HFFc6 (cell line): ENCODE results near the gene UBXN6. TPM values are rescaled to one million over a fixed set of nuclear protein-coding genes. Genes with fewer than 3 reads are reported as not detected.

Experiments
- DNase-seq: peaks from one replicate; pipeline ENCODE4 v3.0.0-alpha.2; 2018
- H3K27ac Mint-ChIP-seq: 2 replicates; pipeline ENCODE4 v1.8.0; 2020; ENCODE audit warnings: mild to moderate bottlenecking, mixed read lengths
- H3K27me3 Mint-ChIP-seq: 2 replicates; pipeline ENCODE4 v1.8.0; 2021; ENCODE audit warnings: mild to moderate bottlenecking, moderate library complexity, mixed read lengths; ENCODE audit not compliant: insufficient read depth
- H3K36me3 Mint-ChIP-seq: 2 replicates; pipeline ENCODE4 v1.8.0; 2021; ENCODE audit warnings: low read depth, mixed read lengths
- H3K4me1 Mint-ChIP-seq: 2 replicates; pipeline ENCODE4 v1.8.0; 2020; ENCODE audit warnings: low read depth, mixed read lengths
- H3K4me3 Mint-ChIP-seq: 2 replicates; pipeline ENCODE4 v1.8.0; 2020; ENCODE audit warnings: mild to moderate bottlenecking, moderate library complexity, mixed read lengths
- H3K9me3 Mint-ChIP-seq: 2 replicates; pipeline ENCODE4 v1.8.0; 2020; ENCODE audit warnings: mild to moderate bottlenecking, mixed read lengths
- total RNA-seq, 6 experiments: library from RNA; stranded (reverse); fragmentation: NEBNext Ultra II Directional; extraction: Animal tissue kit (Norgen Biotek cat#: 25700); gene quantifications; 2 replicates in 1 of 6; 3 replicates in 5 of 6; pipeline ENCODE4 v1.2.3, GENCODE V29; 2021
- TF ChIP-seq, protein P1 (sequence below): fragments of 200-600 bp; sonication (generic); IDR thresholded peaks from 2 replicates; pipeline ENCODE4 v1.5.0; 2021; ENCODE audit warnings: antibody characterized with exemption, mild to moderate bottlenecking

Gene UBXN6
- total RNA-seq, 6 experiments from 2014 or later: 124 to 142 (median 131) TPM

DNA sequence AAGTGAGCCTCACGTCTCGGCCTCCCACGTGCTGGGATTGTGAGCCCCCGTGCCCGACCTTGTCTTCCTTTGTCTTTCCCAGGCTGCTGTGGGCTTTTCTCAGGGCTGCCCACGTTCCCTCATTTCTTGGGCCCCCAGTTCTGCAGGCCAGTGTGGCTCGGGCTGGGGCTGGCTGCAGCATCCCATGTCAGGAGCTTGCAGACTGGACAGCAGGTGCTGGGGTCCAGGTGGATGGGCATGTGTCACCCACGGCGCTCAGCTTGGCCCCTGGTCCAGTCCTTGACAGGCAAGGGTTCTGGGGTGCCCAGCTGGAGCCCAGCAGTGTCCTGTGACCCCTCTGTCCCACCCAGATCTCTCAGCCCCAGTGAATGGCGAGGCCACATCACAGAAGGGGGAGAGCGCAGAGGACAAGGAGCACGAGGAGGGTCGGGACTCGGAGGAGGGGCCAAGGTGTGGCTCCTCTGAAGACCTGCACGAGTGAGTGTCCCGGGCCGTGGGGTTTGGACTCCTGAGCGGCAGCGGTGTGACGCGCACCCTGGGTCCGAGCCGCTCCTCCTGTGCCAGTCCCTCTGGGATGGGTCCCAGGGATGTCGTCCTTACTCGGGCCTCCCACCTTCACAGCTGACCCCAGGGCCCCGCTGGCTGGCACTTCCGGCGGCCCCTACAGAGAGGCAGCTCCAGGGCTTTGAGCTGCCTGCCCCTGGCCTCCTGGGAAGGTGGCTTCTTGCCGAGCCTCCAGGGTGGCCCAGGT is 43.4 kb upstream of the UBXN6 start:
- peaks cover 3% of the 10 kb centered on the region for H3K27me3 Mint-ChIP-seq
- no peaks in the 10 kb centered on the region for H3K9me3 Mint-ChIP-seq
- TF ChIP-seq, protein P1, sequence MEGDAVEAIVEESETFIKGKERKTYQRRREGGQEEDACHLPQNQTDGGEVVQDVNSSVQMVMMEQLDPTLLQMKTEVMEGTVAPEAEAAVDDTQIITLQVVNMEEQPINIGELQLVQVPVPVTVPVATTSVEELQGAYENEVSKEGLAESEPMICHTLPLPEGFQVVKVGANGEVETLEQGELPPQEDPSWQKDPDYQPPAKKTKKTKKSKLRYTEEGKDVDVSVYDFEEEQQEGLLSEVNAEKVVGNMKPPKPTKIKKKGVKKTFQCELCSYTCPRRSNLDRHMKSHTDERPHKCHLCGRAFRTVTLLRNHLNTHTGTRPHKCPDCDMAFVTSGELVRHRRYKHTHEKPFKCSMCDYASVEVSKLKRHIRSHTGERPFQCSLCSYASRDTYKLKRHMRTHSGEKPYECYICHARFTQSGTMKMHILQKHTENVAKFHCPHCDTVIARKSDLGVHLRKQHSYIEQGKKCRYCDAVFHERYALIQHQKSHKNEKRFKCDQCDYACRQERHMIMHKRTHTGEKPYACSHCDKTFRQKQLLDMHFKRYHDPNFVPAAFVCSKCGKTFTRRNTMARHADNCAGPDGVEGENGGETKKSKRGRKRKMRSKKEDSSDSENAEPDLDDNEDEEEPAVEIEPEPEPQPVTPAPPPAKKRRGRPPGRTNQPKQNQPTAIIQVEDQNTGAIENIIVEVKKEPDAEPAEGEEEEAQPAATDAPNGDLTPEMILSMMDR: no peak
- peaks cover 5% of the 10 kb centered on the region for H3K36me3 Mint-ChIP-seq
- H3K27ac Mint-ChIP-seq: no peak overlapping the region
- DNase-seq: no peak
- H3K4me1 Mint-ChIP-seq: peaks cover 1% of the 10 kb centered on the region
- H3K4me3 Mint-ChIP-seq: no peak overlapping the region

DNA sequence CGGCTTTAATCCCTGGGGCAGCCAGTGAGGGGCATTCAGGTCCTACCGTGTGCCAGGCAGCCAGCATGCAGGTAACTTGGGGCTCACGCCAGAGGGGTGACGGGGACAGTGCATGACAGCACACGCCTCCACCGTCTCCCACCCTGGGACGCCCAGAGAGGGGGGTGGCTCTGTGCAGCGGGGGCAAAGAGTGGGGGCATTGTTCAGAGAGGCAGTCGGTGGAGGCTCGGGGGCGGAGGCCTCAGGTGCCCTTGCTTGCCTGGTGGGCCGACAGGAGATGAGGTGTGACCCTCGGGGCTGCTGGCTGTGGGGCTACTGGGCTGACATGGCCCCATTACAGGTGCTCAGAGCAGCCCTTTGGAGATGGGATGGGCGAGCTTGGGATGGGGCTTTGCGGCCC is 42.3 kb upstream of the UBXN6 start:
- H3K27me3 Mint-ChIP-seq: peaks cover 3% of the 10 kb centered on the region
- no peak overlapping the region for H3K27ac Mint-ChIP-seq
- no peaks in the 10 kb centered on the region for H3K4me1 Mint-ChIP-seq
- no peaks in the 10 kb centered on the region for H3K36me3 Mint-ChIP-seq
- no peaks in the 10 kb centered on the region for H3K9me3 Mint-ChIP-seq
- TF ChIP-seq, protein P1: no peak
- DNase-seq: no peak
- H3K4me3 Mint-ChIP-seq: no peak overlapping the region

DNA sequence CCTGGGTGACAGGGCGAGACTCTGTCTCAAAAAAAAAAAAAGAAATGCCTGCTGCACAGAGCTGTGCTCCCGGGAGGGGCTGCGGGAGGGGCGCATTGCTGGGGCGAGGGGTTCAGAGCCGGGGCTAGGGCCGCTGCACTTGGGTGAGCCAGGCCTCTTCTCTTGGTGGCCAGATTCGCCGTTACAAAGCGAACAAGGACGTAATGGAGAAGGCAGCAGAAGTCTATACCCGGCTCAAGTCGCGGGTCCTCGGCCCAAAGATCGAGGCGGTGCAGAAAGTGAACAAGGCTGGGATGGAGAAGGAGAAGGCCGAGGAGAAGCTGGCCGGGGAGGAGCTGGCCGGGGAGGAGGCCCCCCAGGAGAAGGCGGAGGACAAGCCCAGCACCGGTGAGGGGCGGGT is 41.7 kb upstream of the UBXN6 start:
- Mint-ChIP-seq H3K36me3 (no peaks in the 10 kb centered on the region), H3K4me3 (no peak overlapping the region), H3K9me3 (no peaks in the 10 kb centered on the region), H3K27ac (no peak overlapping the region), H3K4me1 (no peaks in the 10 kb centered on the region), H3K27me3 (peaks cover 3% of the 10 kb centered on the region)
- TF ChIP-seq, protein P1: no peak
- no peak for DNase-seq

DNA sequence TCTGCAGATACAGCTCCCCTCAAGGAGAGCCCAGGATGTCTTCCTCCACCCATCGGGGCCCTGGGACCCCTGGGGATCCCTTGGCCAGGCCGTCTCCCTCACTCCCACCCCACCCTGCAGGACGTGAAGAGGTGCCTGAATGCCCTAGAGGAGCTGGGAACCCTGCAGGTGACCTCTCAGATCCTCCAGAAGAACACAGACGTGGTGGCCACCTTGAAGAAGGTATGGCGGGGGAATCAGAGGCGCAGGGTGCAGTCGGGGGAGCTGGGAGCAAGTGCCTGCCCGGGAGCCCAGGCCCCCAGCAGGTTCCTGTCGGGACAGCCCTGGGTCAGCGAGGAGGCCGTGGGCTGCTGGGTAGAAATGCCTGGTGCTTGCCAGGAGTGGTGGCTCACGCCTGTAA is 41.1 kb upstream of the UBXN6 start:
- Mint-ChIP-seq H3K4me1 (no peaks in the 10 kb centered on the region), H3K4me3 (no peak overlapping the region), H3K27me3 (peaks cover 3% of the 10 kb centered on the region), H3K36me3 (no peaks in the 10 kb centered on the region), H3K9me3 (no peaks in the 10 kb centered on the region), H3K27ac (no peak overlapping the region)
- no peak for DNase-seq
- TF ChIP-seq, protein P1: no peak

DNA sequence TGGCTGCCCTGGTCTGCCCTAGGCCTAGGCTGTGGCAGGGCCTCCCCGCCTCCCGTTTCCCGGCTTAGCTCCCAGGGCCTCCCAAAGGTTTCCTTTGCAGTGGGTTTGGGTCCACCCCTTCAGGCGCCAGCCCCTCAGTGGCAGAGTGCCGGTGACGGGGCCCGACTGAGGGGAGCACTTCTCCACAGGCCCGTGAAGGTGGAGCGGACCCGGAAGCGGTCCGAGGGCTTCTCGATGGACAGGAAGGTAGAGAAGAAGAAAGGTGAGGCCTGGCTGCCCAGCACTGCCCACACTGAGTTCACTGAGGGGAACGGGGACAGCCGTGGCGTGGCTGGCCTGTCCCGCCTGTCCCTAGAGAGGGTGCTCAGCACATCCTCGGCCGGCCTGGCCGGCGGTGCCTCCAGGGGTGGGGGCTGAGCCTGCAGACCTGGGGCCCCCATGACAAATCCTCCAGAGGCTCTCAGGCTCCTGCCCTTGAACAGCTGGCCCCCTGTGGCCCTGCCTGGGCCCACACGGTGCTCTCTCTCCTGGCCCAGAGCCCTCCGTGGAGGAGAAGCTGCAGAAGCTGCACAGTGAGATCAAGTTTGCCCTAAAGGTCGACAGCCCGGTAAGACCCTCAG is 40.3 kb upstream of the UBXN6 start:
- no peak overlapping the region for H3K4me3 Mint-ChIP-seq

More for the DNA sequence above, 40.3 kb upstream of the UBXN6 start:
- H3K27ac Mint-ChIP-seq: no peak overlapping the region
- no peak for DNase-seq
- H3K4me1 Mint-ChIP-seq: no peaks in the 10 kb centered on the region
- TF ChIP-seq, protein P1: no peak
- H3K27me3 Mint-ChIP-seq: peaks cover 3% of the 10 kb centered on the region
- no peaks in the 10 kb centered on the region for H3K36me3 Mint-ChIP-seq
- no peaks in the 10 kb centered on the region for H3K9me3 Mint-ChIP-seq
